RWPE1 (cell line): ENCODE measurements around the gene CTNNBL1.

ENCODE experiments used
- CTCF ChIA-PET: fragments of 350-600 bp; sonication (Branson Sonifier 250); formaldehyde crosslinking; extraction: SDS; loops from one replicate; lab custom pipeline; 2021; lab: Yijun Ruan, JAX
- POLR2A ChIA-PET: fragments of 400-600 bp; formaldehyde crosslinking; extraction: SDS; loops from one replicate; lab custom pipeline; 2020; ENCODE audit warnings: antibody characterized with exemption; ENCODE audit not compliant: low non-redundant PET; lab: Yijun Ruan, JAX
- DNase-seq: peaks from one replicate; pipeline ENCODE4 v3.0.0; 2012; ENCODE audit warnings: low spot score
- H3K27ac ChIP-seq: fragments of 450-650 bp; 2 replicates; pipeline ENCODE4 v1.5.1; 2017
- CTCF ChIP-seq: fragments of 450-650 bp; conservative IDR thresholded peaks from 2 replicates; pipeline ENCODE4 v1.5.1; 2017; ENCODE audit warnings: low read depth, mild to moderate bottlenecking

Gene CTNNBL1

DNA sequence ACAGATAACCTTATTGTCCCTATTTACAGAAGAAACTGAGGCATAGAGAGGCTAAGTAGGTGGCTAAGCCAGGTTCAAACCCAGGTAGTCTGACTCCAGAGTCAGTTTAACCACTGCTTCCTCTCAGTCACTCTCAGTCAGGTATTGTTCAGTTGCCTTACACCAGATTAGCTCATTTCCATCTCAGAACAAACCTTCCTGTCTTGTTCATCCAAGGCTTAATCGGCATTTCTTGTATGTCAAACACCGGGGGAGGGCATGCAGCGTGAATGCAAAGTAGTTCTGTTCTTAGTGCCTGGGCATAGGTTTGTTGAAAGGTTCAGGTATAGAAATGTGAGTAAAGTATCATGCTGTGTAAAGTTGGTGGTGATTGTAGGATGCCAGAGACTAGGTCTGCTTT, 51.7 kb downstream of the CTNNBL1 start:
- ChIA-PET POLR2A (no interaction called here), CTCF (interaction anchor here (0.6 kb wide), 1 partner anchor 88 kb away, joined by 3 read pairs; no protein-coding TSS in a partner anchor)
- TF ChIP-seq CTCF, result no peak
- no peak for DNase-seq
- H3K27ac ChIP-seq, result no peak overlapping the region

GRCh38 chr20:37748015-37748414, 54.2 kb downstream of the CTNNBL1 start:
- CTCF ChIA-PET, result interaction anchor here (0.6 kb wide), 1 partner anchor 31 kb away, joined by 4 read pairs; no protein-coding TSS in a partner anchor

GRCh38 chr20:37749218-37749617, 55.4 kb downstream of the CTNNBL1 start:
- no peak overlapping the region for H3K27ac ChIP-seq
- TF ChIP-seq CTCF, result no peak
- ChIA-PET POLR2A (no interaction called here), CTCF (interaction anchor here (0.7 kb wide), 1 partner anchor 125 kb away, joined by 5 read pairs; no protein-coding TSS in a partner anchor)
- no peak for DNase-seq

More at GRCh38 chr20:37748015-37748414, 54.2 kb downstream of the CTNNBL1 start:
- POLR2A ChIA-PET, result no interaction called here
- H3K27ac ChIP-seq, result no peak overlapping the region
- no peak for DNase-seq
- no peak for TF ChIP-seq CTCF

GRCh38 chr20:37749620-37750403, 56.0 kb downstream of the CTNNBL1 start:
- no peak for DNase-seq
- no peak overlapping the region for H3K27ac ChIP-seq
- ChIA-PET POLR2A (no interaction called here), CTCF (interaction anchor here (0.7 kb wide), 1 partner anchor 125 kb away, joined by 5 read pairs; no protein-coding TSS in a partner anchor)
- TF ChIP-seq CTCF, result no peak

- DNase-seq, result no peak
- ChIA-PET POLR2A (no interaction called here), CTCF (interaction anchor here (1.1 kb wide), 1 partner anchor 191 kb away, joined by 4 read pairs; no protein-coding TSS in a partner anchor)
- no peak for TF ChIP-seq CTCF
- no peak overlapping the region for H3K27ac ChIP-seq
Observed at GRCh38 chr20:37755665-37756064, 61.8 kb downstream of the CTNNBL1 start.

- ChIA-PET POLR2A (no interaction called here), CTCF (interaction anchor here (1.1 kb wide), 1 partner anchor 192 kb away, joined by 4 read pairs; no protein-coding TSS in a partner anchor)
- TF ChIP-seq CTCF, result no peak
- DNase-seq, result no peak
- no peak overlapping the region for H3K27ac ChIP-seq
Observed at GRCh38 chr20:37756234-37756633, 62.4 kb downstream of the CTNNBL1 start.
